Activated CD4-positive, alpha-beta memory T cell treated with anti-CD3 and anti-CD28 coated beads for 36 hours (primary cell): Measurements from ENCODE around the gene NFE2L1. TPM values are rescaled to one million over a fixed set of nuclear protein-coding genes. Genes with fewer than 3 reads are reported as not detected.
"Not testable (repeated sequence)": the region's sequence is repeated elsewhere in the genome, so short reads cannot be mapped to it uniquely, and the experiment has no call there.

ENCODE experiments used
- CTCF ChIA-PET: fragments of 350-600 bp; sonication (Branson Sonifier 250); formaldehyde crosslinking; loops from one replicate; lab custom pipeline; 2021; ENCODE audit warnings: antibody characterized with exemption, inconsistent platforms; lab: Charles Lee
- POLR2A ChIA-PET: fragments of 350-600 bp; sonication (Branson Sonifier 250); formaldehyde crosslinking; loops from one replicate; lab custom pipeline; 2021; ENCODE audit warnings: antibody characterized with exemption; lab: Charles Lee
- DNase-seq: peaks from one replicate; pipeline ENCODE4 v3.0.0-alpha.2; 2020
- H3K27ac Mint-ChIP-seq: one replicate; pipeline ENCODE4 v1.8.0; 2021; ENCODE audit warnings: mixed read lengths
- H3K27me3 Mint-ChIP-seq: one replicate; pipeline ENCODE4 v1.8.0; 2021; ENCODE audit warnings: mixed read lengths
- H3K36me3 Mint-ChIP-seq: one replicate; pipeline ENCODE4 v1.8.0; 2021; ENCODE audit warnings: mixed read lengths
- H3K4me1 Mint-ChIP-seq: one replicate; pipeline ENCODE4 v1.8.0; 2021; ENCODE audit warnings: low read depth, mixed read lengths
- H3K4me3 Mint-ChIP-seq: one replicate; pipeline ENCODE4 v1.8.0; 2021; ENCODE audit warnings: mild to moderate bottlenecking, mixed read lengths
- H3K9me3 Mint-ChIP-seq: one replicate; pipeline ENCODE4 v1.8.0; 2021; ENCODE audit warnings: mixed read lengths
- intact Hi-C: fragments of 100-400 bp; cut with micrococcal nuclease; formaldehyde crosslinking; loops from one replicate; pipeline ENCODE4 v1.15.1; 2023
- total RNA-seq, 2 experiments: library from RNA; stranded (reverse); gene quantifications; one replicate each; pipeline ENCODE4 v1.2.3, GENCODE V29; 2021

The NFE2L1 gene
- total RNA-seq, 2 experiments from 2014 or later = 82.4 to 84.1 TPM

- Mint-ChIP-seq H3K4me1 (peaks cover 40% of the 10 kb centered on the region), H3K27me3 (no peaks in the 10 kb centered on the region)
Observed at GRCh38 chr17:48057626-48058025, 9.5 kb downstream of the NFE2L1 start.

GRCh38 chr17:48058393-48059124, 10.4 kb downstream of the NFE2L1 start:
- Mint-ChIP-seq H3K36me3 (peaks cover 64% of the 10 kb centered on the region), H3K4me1 (peaks cover 31% of the 10 kb centered on the region), H3K4me3 (no peak overlapping the region), H3K9me3 (no peaks in the 10 kb centered on the region), H3K27me3 (no peaks in the 10 kb centered on the region), H3K27ac (peak overlapping the region; percentile 60)
- intact Hi-C loops = no loop called here
- DNase-seq = no peak
- ChIA-PET CTCF (interaction anchor here (0.7 to 4.3 kb wide), 6 partner anchors 10 to 620 kb away, joined by 3 to 25 read pairs (median 4); no protein-coding TSS in a partner anchor), POLR2A (interaction anchor here (1.1 to 3.9 kb wide), 4 partner anchors 10 to 42 kb away, joined by 3 to 31 read pairs (median 3); partner anchors contain the start of gene NFE2L1)

More at GRCh38 chr17:48057626-48058025, 9.5 kb downstream of the NFE2L1 start:
- Mint-ChIP-seq H3K9me3 (no peaks in the 10 kb centered on the region), H3K4me3 (no peak overlapping the region), H3K27ac (peak overlapping the region; percentile 99), H3K36me3 (peaks cover 70% of the 10 kb centered on the region)
- CTCF ChIA-PET = interaction anchor here (0.7 to 4.3 kb wide), 6 partner anchors 16 to 621 kb away, joined by 3 to 25 read pairs (median 4); partner anchors contain the start of gene COPZ2
- DNase-seq = no peak
- POLR2A ChIA-PET = interaction anchor here (1.2 to 3.9 kb wide), 2 partner anchors 10 to 43 kb away, joined by 3 to 31 read pairs; partner anchors contain the start of gene NFE2L1
- intact Hi-C loops = no loop called here

GRCh38 chr17:48059125-48059668, 11.0 kb downstream of the NFE2L1 start:
- ChIA-PET CTCF (interaction anchor here (0.9 to 1.1 kb wide), 2 partner anchors 9 to 14 kb away, joined by 3 to 6 read pairs; no protein-coding TSS in a partner anchor), POLR2A (interaction anchor here (0.9 to 3.9 kb wide), 4 partner anchors 9 to 34 kb away, joined by 3 to 31 read pairs (median 3); partner anchors contain the start of gene NFE2L1)
- H3K4me1 Mint-ChIP-seq = peaks cover 27% of the 10 kb centered on the region
- intact Hi-C loops = no loop called here
- no peak for DNase-seq
- H3K36me3 Mint-ChIP-seq = peaks cover 64% of the 10 kb centered on the region
- no peak overlapping the region for H3K4me3 Mint-ChIP-seq
- no peaks in the 10 kb centered on the region for H3K9me3 Mint-ChIP-seq
- H3K27me3 Mint-ChIP-seq = no peaks in the 10 kb centered on the region
- no peak overlapping the region for H3K27ac Mint-ChIP-seq

GRCh38 chr17:48060249-48060648, 12.1 kb downstream of the NFE2L1 start:
- ChIA-PET CTCF (interaction anchor here (1.1 to 1.8 kb wide), 5 partner anchors 13 to 33 kb away, joined by 3 to 5 read pairs (median 4); no protein-coding TSS in a partner anchor), POLR2A (interaction anchor here (0.9 to 3.2 kb wide), 2 partner anchors 12 to 23 kb away, joined by 3 to 17 read pairs; partner anchors contain the start of gene NFE2L1)
- Mint-ChIP-seq H3K4me3 (no peak overlapping the region), H3K36me3 (peaks cover 67% of the 10 kb centered on the region), H3K9me3 (no peaks in the 10 kb centered on the region), H3K27me3 (no peaks in the 10 kb centered on the region), H3K4me1 (peaks cover 22% of the 10 kb centered on the region), H3K27ac (no peak overlapping the region)
- intact Hi-C loops = no loop called here
- no peak for DNase-seq

- Mint-ChIP-seq H3K9me3 (no peaks in the 10 kb centered on the region), H3K36me3 (peaks cover 55% of the 10 kb centered on the region), H3K27me3 (no peaks in the 10 kb centered on the region), H3K4me3 (no peak overlapping the region), H3K4me1 (peaks cover 4% of the 10 kb centered on the region), H3K27ac (no peak overlapping the region)
- intact Hi-C loops = no loop called here
- DNase-seq = no peak
- CTCF ChIA-PET = interaction anchor here (2.1 kb wide), 1 partner anchor 37 kb away, joined by 7 read pairs; no protein-coding TSS in a partner anchor
- POLR2A ChIA-PET = interaction anchor here (2.3 to 3.2 kb wide), 2 partner anchors 10 to 14 kb away, joined by 6 to 17 read pairs; partner anchors contain the start of gene NFE2L1
Observed at GRCh38 chr17:48062273-48062672, 14.1 kb downstream of the NFE2L1 start.

- Mint-ChIP-seq H3K4me3 (no peak overlapping the region), H3K36me3 (peaks cover 40% of the 10 kb centered on the region), H3K27me3 (no peaks in the 10 kb centered on the region), H3K4me1 (peaks cover 2% of the 10 kb centered on the region), H3K27ac (no peak overlapping the region), H3K9me3 (no peaks in the 10 kb centered on the region)
- POLR2A ChIA-PET = interaction anchor here (0.9 to 2.5 kb wide), 2 partner anchors 9 to 16 kb away, joined by 4 to 7 read pairs; partner anchors contain the start of gene NFE2L1
- intact Hi-C loops = no loop called here
- no peak for DNase-seq
- CTCF ChIA-PET = interaction anchor here (0.7 to 2.3 kb wide), 7 partner anchors 11 to 38 kb away, joined by 3 to 6 read pairs (median 3); no protein-coding TSS in a partner anchor
Observed at GRCh38 chr17:48064638-48065037, 16.5 kb downstream of the NFE2L1 start.

- CTCF ChIA-PET = interaction anchor here (1.1 to 4.5 kb wide), 5 partner anchors 10 to 65 kb away, joined by 3 to 30 read pairs (median 6); no protein-coding TSS in a partner anchor
- POLR2A ChIA-PET = no interaction called here
- Mint-ChIP-seq H3K27me3 (no peaks in the 10 kb centered on the region), H3K4me3 (no peak overlapping the region), H3K36me3 (peaks cover 32% of the 10 kb centered on the region), H3K9me3 (no peaks in the 10 kb centered on the region), H3K27ac (no peak overlapping the region), H3K4me1 (no peaks in the 10 kb centered on the region)
- intact Hi-C loops = no loop called here
- no peak for DNase-seq
Observed at GRCh38 chr17:48066192-48066591, 18.0 kb downstream of the NFE2L1 start.

DNA sequence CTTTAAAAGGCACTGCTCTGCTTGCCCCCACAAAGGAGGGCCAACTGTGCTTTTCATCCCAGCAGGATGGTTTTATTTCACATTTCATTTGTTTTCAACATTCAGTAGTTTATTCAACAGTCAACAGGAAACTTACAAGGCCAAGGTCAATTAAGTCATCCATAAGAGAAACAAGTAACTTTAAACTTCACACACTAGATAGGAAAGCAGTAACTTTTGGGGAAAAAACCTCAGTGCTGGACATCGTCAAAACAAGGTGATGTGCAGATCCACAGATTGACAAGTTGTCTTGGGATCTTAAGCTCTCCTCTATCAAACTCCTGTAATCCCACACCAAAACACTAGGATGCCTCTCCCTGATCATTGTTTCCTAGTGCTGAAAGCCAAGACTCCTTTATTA, 18.5 kb downstream of the NFE2L1 start:
- Mint-ChIP-seq H3K9me3 (no peaks in the 10 kb centered on the region), H3K27ac (no peak overlapping the region), H3K4me3 (no peak overlapping the region), H3K4me1 (no peaks in the 10 kb centered on the region), H3K36me3 (peaks cover 32% of the 10 kb centered on the region), H3K27me3 (no peaks in the 10 kb centered on the region)
- no peak for DNase-seq
- ChIA-PET POLR2A (interaction anchor here (0.9 kb wide), 1 partner anchor 11 kb away, joined by 3 read pairs; no protein-coding TSS in a partner anchor), CTCF (interaction anchor here (1.1 to 4.5 kb wide), 6 partner anchors 9 to 65 kb away, joined by 3 to 30 read pairs (median 5); no protein-coding TSS in a partner anchor)
- intact Hi-C loops = no loop called here

GRCh38 chr17:48067245-48067644, 19.1 kb downstream of the NFE2L1 start:
- no peaks in the 10 kb centered on the region for H3K27me3 Mint-ChIP-seq
- CTCF ChIA-PET = interaction anchor here (1.1 to 4.5 kb wide), 6 partner anchors 9 to 64 kb away, joined by 3 to 30 read pairs (median 5); no protein-coding TSS in a partner anchor

DNA sequence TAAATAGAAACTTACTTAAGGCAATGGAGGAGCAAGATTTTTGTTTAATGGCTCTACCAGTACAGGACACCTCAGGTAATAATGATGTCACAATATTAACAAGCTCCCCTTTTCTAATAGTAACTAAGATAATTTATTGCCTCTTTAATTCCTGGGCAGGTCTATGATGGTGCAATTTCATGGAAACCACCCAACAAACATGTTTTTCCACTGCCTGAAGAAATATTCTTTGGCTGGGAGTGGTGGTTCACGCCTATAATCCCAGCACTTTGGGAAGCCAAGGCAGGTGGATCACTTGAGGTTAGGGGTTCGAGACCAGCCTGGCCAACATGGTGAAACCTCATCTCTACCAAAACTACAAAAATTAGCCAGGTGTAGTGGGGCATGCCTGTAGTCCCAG, 19.6 kb downstream of the NFE2L1 start:
- ChIA-PET POLR2A (interaction anchor here (1.2 kb wide), 1 partner anchor 9 kb away, joined by 3 read pairs; no protein-coding TSS in a partner anchor), CTCF (interaction anchor here (1.1 to 4.5 kb wide), 5 partner anchors 9 to 42 kb away, joined by 3 to 30 read pairs (median 6); no protein-coding TSS in a partner anchor)
- intact Hi-C loops, DNase-seq, H3K27ac Mint-ChIP-seq, H3K4me1 Mint-ChIP-seq, H3K27me3 Mint-ChIP-seq, H3K4me3 Mint-ChIP-seq, H3K9me3 Mint-ChIP-seq: not testable (repeated sequence)
- peaks cover 28% of the 10 kb centered on the region for H3K36me3 Mint-ChIP-seq

More at GRCh38 chr17:48067245-48067644, 19.1 kb downstream of the NFE2L1 start:
- no peaks in the 10 kb centered on the region for H3K9me3 Mint-ChIP-seq
- POLR2A ChIA-PET = interaction anchor here (0.9 kb wide), 1 partner anchor 12 kb away, joined by 3 read pairs; no protein-coding TSS in a partner anchor
- peaks cover 31% of the 10 kb centered on the region for H3K36me3 Mint-ChIP-seq
- H3K4me3 Mint-ChIP-seq = no peak overlapping the region
- no peak overlapping the region for H3K27ac Mint-ChIP-seq
- no peak for DNase-seq
- intact Hi-C loops = no loop called here
- H3K4me1 Mint-ChIP-seq = no peaks in the 10 kb centered on the region

DNA sequence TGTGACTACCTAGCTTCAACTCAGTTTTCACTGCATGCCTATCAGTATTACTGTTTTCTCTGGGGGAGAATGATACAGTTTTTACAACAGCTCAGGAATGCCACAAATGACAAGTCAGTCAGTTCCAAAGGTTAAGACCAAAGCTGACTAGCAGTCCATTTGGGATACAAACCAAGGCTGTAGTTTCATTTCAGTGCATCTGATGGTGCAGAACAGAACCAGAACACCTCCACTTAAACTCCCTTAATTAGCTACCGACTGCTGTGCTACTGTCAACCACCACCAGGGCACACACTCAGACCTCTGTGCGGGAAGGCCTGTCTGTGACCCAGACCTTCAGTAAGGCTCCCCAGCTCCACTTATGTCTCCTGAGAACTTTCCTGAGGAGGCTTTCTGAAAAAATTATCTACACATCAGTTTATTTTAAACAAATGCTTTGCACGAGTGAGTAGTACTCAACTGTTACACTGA, 20.4 kb downstream of the NFE2L1 start:
- Mint-ChIP-seq H3K4me1 (no peaks in the 10 kb centered on the region), H3K27ac (no peak overlapping the region), H3K36me3 (peaks cover 30% of the 10 kb centered on the region), H3K27me3 (no peaks in the 10 kb centered on the region), H3K4me3 (no peak overlapping the region), H3K9me3 (no peaks in the 10 kb centered on the region)
- ChIA-PET CTCF (interaction anchor here (0.7 to 4.5 kb wide), 8 partner anchors 9 to 92 kb away, joined by 3 to 30 read pairs (median 5); no protein-coding TSS in a partner anchor), POLR2A (interaction anchor here (0.8 to 1.2 kb wide), 2 partner anchors 10 to 43 kb away, joined by 3 read pairs; no protein-coding TSS in a partner anchor)
- DNase-seq = peak; percentile 24
- intact Hi-C loops = no loop called here
